GM12872 (cell line): ENCODE data around the gene EGLN1.

Source experiments
- TF ChIP-seq, protein P1 (sequence below): IDR thresholded peaks from 3 replicates; pipeline ENCODE4 v1.5.1; 2011; ENCODE audit warnings: low read depth, mild to moderate bottlenecking, low read length, moderate library complexity; ENCODE audit not compliant: insufficient read depth

EGLN1 gene

DNA sequence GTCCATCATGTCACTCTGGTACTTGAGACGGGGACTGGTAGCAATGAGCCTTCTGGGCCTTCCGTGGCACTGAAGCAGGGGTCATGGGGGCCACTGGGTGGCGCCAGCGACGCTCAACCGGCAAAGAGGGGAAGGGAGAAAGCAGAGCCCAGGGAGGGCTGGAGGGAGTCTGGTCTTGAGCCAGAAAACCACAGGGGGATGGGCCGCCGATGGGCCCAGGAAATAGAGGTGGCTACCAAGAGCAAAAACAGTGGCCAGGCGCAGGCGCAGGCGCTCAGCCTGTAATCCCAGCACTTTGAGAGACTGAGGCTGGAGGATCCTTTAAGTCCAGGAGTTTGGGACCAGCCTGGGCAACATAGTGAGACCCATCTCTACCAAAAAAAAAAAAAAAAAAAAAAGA lies 106.2 kb downstream of the EGLN1 start:
- TF ChIP-seq, protein P1, sequence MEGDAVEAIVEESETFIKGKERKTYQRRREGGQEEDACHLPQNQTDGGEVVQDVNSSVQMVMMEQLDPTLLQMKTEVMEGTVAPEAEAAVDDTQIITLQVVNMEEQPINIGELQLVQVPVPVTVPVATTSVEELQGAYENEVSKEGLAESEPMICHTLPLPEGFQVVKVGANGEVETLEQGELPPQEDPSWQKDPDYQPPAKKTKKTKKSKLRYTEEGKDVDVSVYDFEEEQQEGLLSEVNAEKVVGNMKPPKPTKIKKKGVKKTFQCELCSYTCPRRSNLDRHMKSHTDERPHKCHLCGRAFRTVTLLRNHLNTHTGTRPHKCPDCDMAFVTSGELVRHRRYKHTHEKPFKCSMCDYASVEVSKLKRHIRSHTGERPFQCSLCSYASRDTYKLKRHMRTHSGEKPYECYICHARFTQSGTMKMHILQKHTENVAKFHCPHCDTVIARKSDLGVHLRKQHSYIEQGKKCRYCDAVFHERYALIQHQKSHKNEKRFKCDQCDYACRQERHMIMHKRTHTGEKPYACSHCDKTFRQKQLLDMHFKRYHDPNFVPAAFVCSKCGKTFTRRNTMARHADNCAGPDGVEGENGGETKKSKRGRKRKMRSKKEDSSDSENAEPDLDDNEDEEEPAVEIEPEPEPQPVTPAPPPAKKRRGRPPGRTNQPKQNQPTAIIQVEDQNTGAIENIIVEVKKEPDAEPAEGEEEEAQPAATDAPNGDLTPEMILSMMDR = peak; percentile 83
